ELF-1 (cell line): ENCODE data around the gene GPRIN3.
A peak's percentile ranks its signal among the peaks of the same experiment; 100 is the strongest.
"Not testable (repeated sequence)": the region's sequence is repeated elsewhere in the genome, so short reads cannot be mapped to it uniquely, and the experiment has no call there.

Source experiments
- DNase-seq: peaks from one replicate; pipeline ENCODE4 v3.0.0-alpha.2; 2016; ENCODE audit warnings: low read depth, low spot score

GPRIN3 gene

GRCh38 chr4:89257376-89257775, 50.2 kb downstream of the GPRIN3 start:
- no peak for DNase-seq

GRCh38 chr4:89256203-89256800, 51.3 kb downstream of the GPRIN3 start:
- DNase-seq, result no peak

- DNase-seq, result peak; percentile 10
Observed at GRCh38 chr4:89254847-89255246, 52.8 kb downstream of the GPRIN3 start.

GRCh38 chr4:89254347-89254746, 53.3 kb downstream of the GPRIN3 start:
- DNase-seq, result not testable (repeated sequence)

- no peak for DNase-seq
Observed at GRCh38 chr4:89253935-89254334, 53.7 kb downstream of the GPRIN3 start.

GRCh38 chr4:89253311-89253710, 54.3 kb downstream of the GPRIN3 start:
- no peak for DNase-seq

GRCh38 chr4:89251396-89251795, 56.2 kb downstream of the GPRIN3 start:
- no peak for DNase-seq

- DNase-seq, result no peak
Observed at GRCh38 chr4:89249716-89250361, 57.8 kb downstream of the GPRIN3 start.

- no peak for DNase-seq
Observed at GRCh38 chr4:89249313-89249712, 58.3 kb downstream of the GPRIN3 start.

GRCh38 chr4:89248879-89249281, 58.7 kb downstream of the GPRIN3 start:
- DNase-seq, result no peak

- DNase-seq, result no peak
Observed at GRCh38 chr4:89247951-89248350, 59.6 kb downstream of the GPRIN3 start.

GRCh38 chr4:89245459-89245858, 62.1 kb downstream of the GPRIN3 start:
- DNase-seq, result no peak

- no peak for DNase-seq
Observed at GRCh38 chr4:89243733-89244252, 63.8 kb downstream of the GPRIN3 start.

- DNase-seq, result no peak
Observed at GRCh38 chr4:89242864-89243732, 64.5 kb downstream of the GPRIN3 start.

GRCh38 chr4:89242216-89242615, 65.4 kb downstream of the GPRIN3 start:
- no peak for DNase-seq

- no peak for DNase-seq
Observed at GRCh38 chr4:89230271-89230670, 77.3 kb downstream of the GPRIN3 start.

GRCh38 chr4:89226665-89227574, 80.7 kb downstream of the GPRIN3 start:
- DNase-seq, result peak; percentile 86

GRCh38 chr4:89222170-89222569, 85.4 kb downstream of the GPRIN3 start:
- no peak for DNase-seq

GRCh38 chr4:89221167-89221867, 86.3 kb downstream of the GPRIN3 start:
- no peak for DNase-seq

- DNase-seq, result no peak
Observed at GRCh38 chr4:89218587-89218986, 89.0 kb downstream of the GPRIN3 start.

GRCh38 chr4:89217604-89218003, 90.0 kb downstream of the GPRIN3 start:
- DNase-seq, result no peak
